GM23338 (cell line): ENCODE measurements around the gene RAB31. TPM values are rescaled to one million over a fixed set of nuclear protein-coding genes. Genes with fewer than 3 reads are reported as not detected.

ENCODE experiments used
- CREB1 ChIP-seq: fragments of 250-450 bp; sonication (Bioruptor Pico); IDR thresholded peaks from 2 replicates; pipeline ENCODE4 v1.5.0; 2020; ENCODE audit warnings: low read depth, mild to moderate bottlenecking, moderate library complexity
- ETS1 ChIP-seq: IDR thresholded peaks from 2 replicates; pipeline ENCODE4 v1.6.1; 2016; ENCODE audit warnings: antibody characterized with exemption
- EZH2phosphoT487 ChIP-seq: fragments of 200-600 bp; sonication (generic); IDR thresholded peaks from one replicate; pipeline ENCODE4 v1.8.1; 2018; ENCODE audit warnings: antibody characterized with exemption; ENCODE audit not compliant: unreplicated experiment
- JUNB ChIP-seq: IDR thresholded peaks from one replicate; pipeline ENCODE4 v1.6.1; 2016; ENCODE audit warnings: antibody characterized with exemption; ENCODE audit not compliant: unreplicated experiment
- NANOG ChIP-seq: IDR thresholded peaks from 2 replicates; pipeline ENCODE4 v1.6.1; 2016; ENCODE audit warnings: antibody characterized with exemption, borderline replicate concordance
- POLR2AphosphoS5 ChIP-seq: IDR thresholded peaks from 2 replicates; pipeline ENCODE4 v1.6.1; 2016; ENCODE audit warnings: antibody characterized with exemption, low read depth
- REST ChIP-seq: IDR thresholded peaks from one replicate; pipeline ENCODE4 v1.6.1; 2018; ENCODE audit warnings: antibody characterized with exemption; ENCODE audit not compliant: unreplicated experiment
- STAT1 ChIP-seq: IDR thresholded peaks from one replicate; pipeline ENCODE4 v1.6.1; 2016; ENCODE audit warnings: antibody characterized with exemption; ENCODE audit not compliant: unreplicated experiment
- ZNF114 ChIP-seq: fragments of 250-450 bp; sonication (Bioruptor Pico); IDR thresholded peaks from 2 replicates; pipeline ENCODE4 v1.5.0; 2020; ENCODE audit warnings: mild to moderate bottlenecking, moderate library complexity
- ZNF331 ChIP-seq: fragments of 250-450 bp; sonication (Bioruptor Pico); IDR thresholded peaks from 2 replicates; pipeline ENCODE4 v1.5.0; 2020; ENCODE audit warnings: low read depth, mild to moderate bottlenecking, moderate library complexity
- ZNF462 ChIP-seq: fragments of 250-450 bp; sonication (Bioruptor Pico); IDR thresholded peaks from 2 replicates; pipeline ENCODE4 v1.5.0; 2020; ENCODE audit warnings: mild to moderate bottlenecking, moderate library complexity
- polyA plus RNA-seq: library from polyadenylated mRNA; unstranded; fragments of >200 nt; fragmentation: Nextera tagmentation; extraction: Ambion mirVana; gene quantifications from 2 replicates; pipeline ENCODE4 v1.2.1, GENCODE V29; 2016
- total RNA-seq: library from RNA; depleted of rRNA; stranded (reverse); fragments of >200 nt; shearing (Covaris generic); gene quantifications from 2 replicates; pipeline ENCODE4 v1.2.3, GENCODE V29; 2014

RAB31 gene
- total and polyA plus RNA-seq, 2 experiments from 2014 or later = 33.8 to 46.1 TPM

- TF ChIP-seq ZNF462 (CRISPR knock-in tag) (no peak), POLR2AphosphoS5 (no peak), REST (no peak), ZNF114 (CRISPR knock-in tag) (no peak), CREB1 (CRISPR knock-in tag) (no peak), ZNF331 (CRISPR knock-in tag) (no peak), NANOG (no peak), JUNB (no peak), EZH2phosphoT487 (no peak), STAT1 (no peak), ETS1 (no peak)
Observed at GRCh38 chr18:9730786-9731185, 22.7 kb downstream of the RAB31 start (continued).
